Measurements from ENCODE around the gene GRID1. TPM values are rescaled to one million over a fixed set of nuclear protein-coding genes. Genes with fewer than 3 reads are reported as not detected.
A peak's percentile ranks its signal among the peaks of the same experiment; 100 is the strongest.

The GRID1 gene
- total and polyA plus RNA-seq, 9 of the 15 experiments (the other 6 are each of a cell fraction or from before 2014, with no cell fraction given), result 0.01 to 7.2 (median 1.2) TPM

GRCh38 chr10:86079088-86079487 is 287.5 kb downstream of the GRID1 start (continued):
- TF ChIP-seq RBM22 (IDR thresholded peaks at IDR 0.05; ENCODE audit: low read depth, low read length, poor library complexity, severe bottlenecking), result no peak
- no peak for TF ChIP-seq SMAD2 (IDR thresholded peaks at IDR 0.05; ENCODE audit: low read depth, low read length)
- TF ChIP-seq GABPB2 (CRISPR knock-in tag; conservative IDR thresholded peaks at IDR 0.05), result no peak
- TF ChIP-seq KAT8 (IDR thresholded peaks at IDR 0.05; ENCODE audit: low read depth), result no peak
- TF ChIP-seq ZC3H11A (IDR thresholded peaks at IDR 0.05; ENCODE audit: low read depth, low read length), result no peak
- no peak for TF ChIP-seq ZBED1 (IDR thresholded peaks at IDR 0.05)
- TF ChIP-seq IRF1 (CRISPR knock-in tag; IDR thresholded peaks at IDR 0.05; ENCODE audit: borderline replicate concordance), result no peak
- no peak for TF ChIP-seq SRSF1 (IDR thresholded peaks at IDR 0.05; ENCODE audit: low read depth, low read length)
- TF ChIP-seq, protein P1, sequence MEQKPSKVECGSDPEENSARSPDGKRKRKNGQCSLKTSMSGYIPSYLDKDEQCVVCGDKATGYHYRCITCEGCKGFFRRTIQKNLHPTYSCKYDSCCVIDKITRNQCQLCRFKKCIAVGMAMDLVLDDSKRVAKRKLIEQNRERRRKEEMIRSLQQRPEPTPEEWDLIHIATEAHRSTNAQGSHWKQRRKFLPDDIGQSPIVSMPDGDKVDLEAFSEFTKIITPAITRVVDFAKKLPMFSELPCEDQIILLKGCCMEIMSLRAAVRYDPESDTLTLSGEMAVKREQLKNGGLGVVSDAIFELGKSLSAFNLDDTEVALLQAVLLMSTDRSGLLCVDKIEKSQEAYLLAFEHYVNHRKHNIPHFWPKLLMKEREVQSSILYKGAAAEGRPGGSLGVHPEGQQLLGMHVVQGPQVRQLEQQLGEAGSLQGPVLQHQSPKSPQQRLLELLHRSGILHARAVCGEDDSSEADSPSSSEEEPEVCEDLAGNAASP (IDR thresholded peaks at IDR 0.05), result no peak
- TF ChIP-seq, protein P2, sequence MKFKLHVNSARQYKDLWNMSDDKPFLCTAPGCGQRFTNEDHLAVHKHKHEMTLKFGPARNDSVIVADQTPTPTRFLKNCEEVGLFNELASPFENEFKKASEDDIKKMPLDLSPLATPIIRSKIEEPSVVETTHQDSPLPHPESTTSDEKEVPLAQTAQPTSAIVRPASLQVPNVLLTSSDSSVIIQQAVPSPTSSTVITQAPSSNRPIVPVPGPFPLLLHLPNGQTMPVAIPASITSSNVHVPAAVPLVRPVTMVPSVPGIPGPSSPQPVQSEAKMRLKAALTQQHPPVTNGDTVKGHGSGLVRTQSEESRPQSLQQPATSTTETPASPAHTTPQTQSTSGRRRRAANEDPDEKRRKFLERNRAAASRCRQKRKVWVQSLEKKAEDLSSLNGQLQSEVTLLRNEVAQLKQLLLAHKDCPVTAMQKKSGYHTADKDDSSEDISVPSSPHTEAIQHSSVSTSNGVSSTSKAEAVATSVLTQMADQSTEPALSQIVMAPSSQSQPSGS (CRISPR knock-in tag; IDR thresholded peaks at IDR 0.05), result no peak
- TF ChIP-seq, protein P3, sequence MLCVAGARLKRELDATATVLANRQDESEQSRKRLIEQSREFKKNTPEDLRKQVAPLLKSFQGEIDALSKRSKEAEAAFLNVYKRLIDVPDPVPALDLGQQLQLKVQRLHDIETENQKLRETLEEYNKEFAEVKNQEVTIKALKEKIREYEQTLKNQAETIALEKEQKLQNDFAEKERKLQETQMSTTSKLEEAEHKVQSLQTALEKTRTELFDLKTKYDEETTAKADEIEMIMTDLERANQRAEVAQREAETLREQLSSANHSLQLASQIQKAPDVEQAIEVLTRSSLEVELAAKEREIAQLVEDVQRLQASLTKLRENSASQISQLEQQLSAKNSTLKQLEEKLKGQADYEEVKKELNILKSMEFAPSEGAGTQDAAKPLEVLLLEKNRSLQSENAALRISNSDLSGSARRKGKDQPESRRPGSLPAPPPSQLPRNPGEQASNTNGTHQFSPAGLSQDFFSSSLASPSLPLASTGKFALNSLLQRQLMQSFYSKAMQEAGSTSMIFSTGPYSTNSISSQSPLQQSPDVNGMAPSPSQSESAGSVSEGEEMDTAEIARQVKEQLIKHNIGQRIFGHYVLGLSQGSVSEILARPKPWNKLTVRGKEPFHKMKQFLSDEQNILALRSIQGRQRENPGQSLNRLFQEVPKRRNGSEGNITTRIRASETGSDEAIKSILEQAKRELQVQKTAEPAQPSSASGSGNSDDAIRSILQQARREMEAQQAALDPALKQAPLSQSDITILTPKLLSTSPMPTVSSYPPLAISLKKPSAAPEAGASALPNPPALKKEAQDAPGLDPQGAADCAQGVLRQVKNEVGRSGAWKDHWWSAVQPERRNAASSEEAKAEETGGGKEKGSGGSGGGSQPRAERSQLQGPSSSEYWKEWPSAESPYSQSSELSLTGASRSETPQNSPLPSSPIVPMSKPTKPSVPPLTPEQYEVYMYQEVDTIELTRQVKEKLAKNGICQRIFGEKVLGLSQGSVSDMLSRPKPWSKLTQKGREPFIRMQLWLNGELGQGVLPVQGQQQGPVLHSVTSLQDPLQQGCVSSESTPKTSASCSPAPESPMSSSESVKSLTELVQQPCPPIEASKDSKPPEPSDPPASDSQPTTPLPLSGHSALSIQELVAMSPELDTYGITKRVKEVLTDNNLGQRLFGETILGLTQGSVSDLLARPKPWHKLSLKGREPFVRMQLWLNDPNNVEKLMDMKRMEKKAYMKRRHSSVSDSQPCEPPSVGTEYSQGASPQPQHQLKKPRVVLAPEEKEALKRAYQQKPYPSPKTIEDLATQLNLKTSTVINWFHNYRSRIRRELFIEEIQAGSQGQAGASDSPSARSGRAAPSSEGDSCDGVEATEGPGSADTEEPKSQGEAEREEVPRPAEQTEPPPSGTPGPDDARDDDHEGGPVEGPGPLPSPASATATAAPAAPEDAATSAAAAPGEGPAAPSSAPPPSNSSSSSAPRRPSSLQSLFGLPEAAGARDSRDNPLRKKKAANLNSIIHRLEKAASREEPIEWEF (CRISPR knock-in tag; IDR thresholded peaks at IDR 0.05), result no peak
- TF ChIP-seq ZNF695 (CRISPR knock-in tag; IDR thresholded peaks at IDR 0.05), result no peak
- TF ChIP-seq ETV1 (tag; conservative IDR thresholded peaks at IDR 0.05; ENCODE audit: low read depth), result no peak
- TF ChIP-seq GATAD2A (IDR thresholded peaks at IDR 0.05), result peak; percentile 70; the same call in 1 of the 2 replicates
- TF ChIP-seq ZNF668 (CRISPR knock-in tag; IDR thresholded peaks at IDR 0.05), result no peak
- no peak for TF ChIP-seq RBM15 (IDR thresholded peaks at IDR 0.05; ENCODE audit: insufficient read depth, low read length)
- TF ChIP-seq ARID3A (IDR thresholded peaks at IDR 0.05; ENCODE audit: borderline replicate concordance, low read depth, low read length), result peak; percentile 74; the same call in 1 of the 2 replicates
